Measurements from ENCODE around the gene FGGY. TPM values are rescaled to one million over a fixed set of nuclear protein-coding genes. Genes with fewer than 3 reads are reported as not detected.
"Not testable (repeated sequence)": the region's sequence is repeated elsewhere in the genome, so short reads cannot be mapped to it uniquely, and the experiment has no call there.

FGGY gene
- total RNA-seq, 4 donors from 2014 or later, result 20.6 to 138 (median 32.8) TPM

DNA sequence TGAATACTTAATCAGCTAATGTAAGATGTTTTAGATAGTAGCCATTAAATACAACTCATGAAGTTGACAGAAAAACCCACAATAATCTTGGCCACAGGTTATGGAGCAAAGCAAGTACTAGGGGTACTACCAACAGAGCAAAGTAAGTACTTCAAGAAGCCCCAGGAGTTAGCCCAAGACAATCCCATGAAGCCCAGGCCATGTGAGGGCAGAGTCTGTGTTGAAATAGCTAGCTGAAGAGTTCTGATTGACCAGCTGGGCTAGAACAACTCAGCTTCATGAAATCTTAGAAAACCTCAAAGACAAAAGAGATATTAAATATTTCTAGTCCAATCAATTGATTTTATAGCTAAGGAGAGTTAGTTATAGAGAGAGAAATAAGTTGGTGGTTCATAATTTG, 304.9 kb downstream of the FGGY start:
- H3K9me3 ChIP-seq, result no peaks in the 10 kb centered on the region
- H3K4me1 ChIP-seq, result no peaks in the 10 kb centered on the region
- intact Hi-C loops (cut with DNase I; ENCODE audit: low total_unique reads), result no loop called here

DNA sequence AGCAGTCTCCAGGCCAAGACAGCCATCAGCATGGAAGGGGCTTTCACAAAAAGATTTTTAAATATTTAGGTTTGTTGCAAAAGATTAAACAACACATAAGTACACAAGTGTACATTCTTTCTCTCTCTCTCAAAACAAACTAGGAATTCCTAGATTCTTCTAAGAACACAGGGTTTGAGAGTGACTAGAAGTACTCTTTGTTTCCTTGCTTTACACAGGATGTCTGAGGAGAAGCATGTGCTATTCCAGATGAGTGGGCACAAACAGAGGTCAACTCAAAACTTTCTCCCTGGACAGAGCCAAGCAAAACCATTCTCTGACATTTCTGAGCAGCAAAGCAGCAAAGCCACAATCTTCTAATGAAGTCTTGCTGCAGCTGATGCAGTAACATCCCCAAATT, 307.3 kb downstream of the FGGY start:
- H3K4me3 ChIP-seq, result no peak overlapping the region
- DNase-seq, result no peak
- no peaks in the 10 kb centered on the region for H3K9me3 ChIP-seq
- intact Hi-C loops (cut with DNase I; ENCODE audit: low total_unique reads), result no loop called here
- TF ChIP-seq POLR2A (IDR thresholded peaks at IDR 0.05), result no peak
- TF ChIP-seq, protein P1, sequence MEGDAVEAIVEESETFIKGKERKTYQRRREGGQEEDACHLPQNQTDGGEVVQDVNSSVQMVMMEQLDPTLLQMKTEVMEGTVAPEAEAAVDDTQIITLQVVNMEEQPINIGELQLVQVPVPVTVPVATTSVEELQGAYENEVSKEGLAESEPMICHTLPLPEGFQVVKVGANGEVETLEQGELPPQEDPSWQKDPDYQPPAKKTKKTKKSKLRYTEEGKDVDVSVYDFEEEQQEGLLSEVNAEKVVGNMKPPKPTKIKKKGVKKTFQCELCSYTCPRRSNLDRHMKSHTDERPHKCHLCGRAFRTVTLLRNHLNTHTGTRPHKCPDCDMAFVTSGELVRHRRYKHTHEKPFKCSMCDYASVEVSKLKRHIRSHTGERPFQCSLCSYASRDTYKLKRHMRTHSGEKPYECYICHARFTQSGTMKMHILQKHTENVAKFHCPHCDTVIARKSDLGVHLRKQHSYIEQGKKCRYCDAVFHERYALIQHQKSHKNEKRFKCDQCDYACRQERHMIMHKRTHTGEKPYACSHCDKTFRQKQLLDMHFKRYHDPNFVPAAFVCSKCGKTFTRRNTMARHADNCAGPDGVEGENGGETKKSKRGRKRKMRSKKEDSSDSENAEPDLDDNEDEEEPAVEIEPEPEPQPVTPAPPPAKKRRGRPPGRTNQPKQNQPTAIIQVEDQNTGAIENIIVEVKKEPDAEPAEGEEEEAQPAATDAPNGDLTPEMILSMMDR (IDR thresholded peaks at IDR 0.05), result no peak
- H3K27me3 ChIP-seq, result no peaks in the 10 kb centered on the region
- H3K36me3 ChIP-seq, result no peaks in the 10 kb centered on the region
- H3K27ac ChIP-seq, result no peak overlapping the region
- H3K4me1 ChIP-seq, result no peaks in the 10 kb centered on the region

More for the DNA sequence above, 304.9 kb downstream of the FGGY start:
- Histone ChIP-seq H3K27me3 (no peaks in the 10 kb centered on the region), H3K27ac (no peak overlapping the region), H3K4me3 (no peak overlapping the region), H3K36me3 (no peaks in the 10 kb centered on the region)
- TF ChIP-seq, protein P1 (IDR thresholded peaks at IDR 0.05), result no peak
- no peak for TF ChIP-seq POLR2A (IDR thresholded peaks at IDR 0.05)
- DNase-seq, result no peak

DNA sequence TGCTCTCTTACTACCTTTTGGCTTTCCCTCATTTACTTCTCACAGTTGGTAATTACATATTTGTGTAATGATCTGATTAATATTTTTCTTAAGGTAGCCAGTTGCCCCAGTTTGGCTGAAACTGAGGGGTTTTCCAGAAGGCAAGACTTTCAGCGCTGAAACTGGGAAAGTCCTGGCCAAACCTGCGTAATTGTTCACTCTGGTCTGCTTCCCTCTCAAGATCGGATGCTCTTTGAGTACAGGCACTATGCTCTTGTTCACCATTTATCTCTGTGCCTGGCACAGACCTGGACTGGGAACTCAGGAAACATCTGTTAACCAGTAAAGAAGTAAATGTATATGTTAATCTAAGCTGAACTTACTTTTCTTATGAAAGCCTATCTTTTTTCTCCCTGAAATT, 308.3 kb downstream of the FGGY start:
- Histone ChIP-seq H3K4me1 (no peaks in the 10 kb centered on the region), H3K27ac (no peak overlapping the region), H3K36me3 (no peaks in the 10 kb centered on the region), H3K4me3 (no peak overlapping the region), H3K9me3 (no peaks in the 10 kb centered on the region), H3K27me3 (no peaks in the 10 kb centered on the region)
- TF ChIP-seq POLR2A (IDR thresholded peaks at IDR 0.05), result no peak
- TF ChIP-seq, protein P1 (IDR thresholded peaks at IDR 0.05), result no peak
- no peak for DNase-seq
- intact Hi-C loops (cut with DNase I; ENCODE audit: low total_unique reads), result no loop called here

DNA sequence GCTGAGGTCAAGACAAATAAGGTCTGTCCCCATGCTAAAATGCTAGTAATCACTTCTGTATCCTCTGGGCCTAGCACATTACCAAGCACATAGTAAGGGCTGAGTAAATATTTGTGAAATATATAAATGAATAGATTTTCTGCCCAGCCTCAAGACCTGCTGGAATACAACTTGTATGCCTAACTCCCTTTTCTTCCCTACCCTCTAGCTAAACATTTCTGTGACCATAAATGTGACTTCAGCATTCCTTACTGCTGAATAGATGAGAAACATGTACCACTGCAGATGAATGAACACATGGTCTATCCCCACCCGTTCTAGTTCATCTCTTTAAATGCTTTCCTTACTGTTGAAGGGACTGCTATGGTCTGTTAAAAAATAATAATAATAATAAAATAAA, 308.9 kb downstream of the FGGY start:
- Histone ChIP-seq H3K27me3 (no peaks in the 10 kb centered on the region), H3K9me3 (no peaks in the 10 kb centered on the region), H3K27ac (no peak overlapping the region), H3K36me3 (no peaks in the 10 kb centered on the region), H3K4me1 (no peaks in the 10 kb centered on the region), H3K4me3 (no peak overlapping the region)
- no peak for DNase-seq
- TF ChIP-seq POLR2A (IDR thresholded peaks at IDR 0.05), result no peak
- TF ChIP-seq, protein P1 (IDR thresholded peaks at IDR 0.05), result no peak
- intact Hi-C loops (cut with DNase I; ENCODE audit: low total_unique reads), result no loop called here

DNA sequence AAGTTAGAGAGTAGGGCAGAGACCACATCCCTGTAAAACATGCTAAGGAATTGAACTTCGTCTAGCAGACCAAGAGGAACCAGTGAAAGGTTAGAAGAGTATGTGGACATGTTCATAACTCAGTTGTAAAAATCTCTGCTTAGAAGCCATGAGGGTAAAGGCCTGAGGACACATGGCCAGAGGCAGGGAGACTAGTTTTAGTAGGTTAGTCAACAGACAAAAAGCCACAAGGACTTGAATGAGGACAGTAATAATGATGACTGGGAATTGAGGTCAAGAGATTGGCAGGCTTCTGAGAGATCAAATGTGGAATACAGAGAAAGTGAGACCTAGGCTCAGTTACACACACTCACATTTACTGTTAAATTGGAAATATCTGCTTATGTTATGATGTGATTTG, 312.4 kb downstream of the FGGY start:
- H3K9me3 ChIP-seq, result no peaks in the 10 kb centered on the region
- no peaks in the 10 kb centered on the region for H3K4me1 ChIP-seq
- no peak overlapping the region for H3K27ac ChIP-seq
- H3K27me3 ChIP-seq, result no peaks in the 10 kb centered on the region
- TF ChIP-seq, protein P1 (IDR thresholded peaks at IDR 0.05), result no peak
- no peak for TF ChIP-seq POLR2A (IDR thresholded peaks at IDR 0.05)
- H3K4me3 ChIP-seq, result no peak overlapping the region
- intact Hi-C loops (cut with DNase I; ENCODE audit: low total_unique reads), result no loop called here
- H3K36me3 ChIP-seq, result no peaks in the 10 kb centered on the region
- DNase-seq, result no peak

DNA sequence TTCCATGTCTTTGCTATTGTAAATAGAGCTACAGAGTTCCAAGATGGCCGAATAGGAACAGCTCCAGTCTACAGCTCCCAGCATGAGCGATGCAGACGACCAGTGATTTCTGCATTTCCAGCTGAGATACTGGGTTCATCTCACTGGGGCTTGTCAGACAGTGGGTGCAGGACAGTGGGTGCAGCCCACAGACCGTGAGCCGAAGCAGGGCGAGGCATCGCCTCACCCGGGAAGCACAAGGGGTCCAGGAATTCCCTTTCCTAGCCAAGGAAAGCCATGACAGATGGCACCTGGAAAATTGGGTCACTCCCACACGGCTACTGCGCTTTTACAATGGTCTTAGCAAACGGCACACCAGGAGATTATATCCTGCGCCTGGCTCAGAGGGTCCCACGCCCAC, 313.6 kb downstream of the FGGY start:
- H3K4me3 ChIP-seq; H3K9me3 ChIP-seq; intact Hi-C loops (cut with DNase I; ENCODE audit: low total_unique reads); H3K27me3 ChIP-seq; H3K36me3 ChIP-seq; DNase-seq; H3K4me1 ChIP-seq; H3K27ac ChIP-seq: not testable (repeated sequence)

Measured in uterus (tissue), 4 donors.